Kidney capillary endothelial cell (primary cell): Measurements from ENCODE around the gene ST8SIA5.
"Not testable (repeated sequence)": the region's sequence is repeated elsewhere in the genome, so short reads cannot be mapped to it uniquely, and the experiment has no call there.

ENCODE experiments used
- DNase-seq: peaks from one replicate; pipeline ENCODE4 v3.0.0-alpha.2; 2018; ENCODE audit warnings: low spot score

The ST8SIA5 gene

GRCh38 chr18:46756559-46757201, at the start of gene ST8SIA5:
ST8SIA5 (minus strand) TSS chr18:46757053; CDS start chr18:46756508, 545 bp downstream.
- peak; percentile 19 for DNase-seq

- DNase-seq: not testable (repeated sequence)
Measured at GRCh38 chr18:46795945-46796344, 39.1 kb upstream of the ST8SIA5 start.

GRCh38 chr18:46794607-46795006, 37.8 kb upstream of the ST8SIA5 start:
- no peak for DNase-seq

- DNase-seq: no peak
Measured at GRCh38 chr18:46793565-46793964, 36.7 kb upstream of the ST8SIA5 start.

- no peak for DNase-seq
Measured at GRCh38 chr18:46789088-46789487, 32.2 kb upstream of the ST8SIA5 start.

- DNase-seq: no peak
Measured at GRCh38 chr18:46787674-46788073, 30.8 kb upstream of the ST8SIA5 start.

GRCh38 chr18:46772357-46772756, 15.5 kb upstream of the ST8SIA5 start:
- no peak for DNase-seq

- no peak for DNase-seq
Measured at GRCh38 chr18:46771141-46771540, 14.3 kb upstream of the ST8SIA5 start.

- DNase-seq: no peak
Measured at GRCh38 chr18:46770708-46771107, 13.9 kb upstream of the ST8SIA5 start.

- no peak for DNase-seq
Measured at GRCh38 chr18:46768166-46768921, 11.5 kb upstream of the ST8SIA5 start.

GRCh38 chr18:46767217-46767616, 10.4 kb upstream of the ST8SIA5 start:
- DNase-seq: no peak

- no peak for DNase-seq
Measured at GRCh38 chr18:46764586-46764985, 7.7 kb upstream of the ST8SIA5 start.

GRCh38 chr18:46761059-46761769, 4.4 kb upstream of the ST8SIA5 start:
- DNase-seq: no peak

- DNase-seq: no peak
Measured at GRCh38 chr18:46759890-46760289, 3.0 kb upstream of the ST8SIA5 start.

- no peak for DNase-seq
Measured at GRCh38 chr18:46756025-46756558, 761 bp downstream of the ST8SIA5 start.

GRCh38 chr18:46755315-46756024, 1.4 kb downstream of the ST8SIA5 start:
- no peak for DNase-seq

- no peak for DNase-seq
Measured at GRCh38 chr18:46754661-46755292, 2.1 kb downstream of the ST8SIA5 start.

- no peak for DNase-seq
Measured at GRCh38 chr18:46754188-46754587, 2.7 kb downstream of the ST8SIA5 start.

GRCh38 chr18:46751882-46752281, 5.0 kb downstream of the ST8SIA5 start:
- no peak for DNase-seq

GRCh38 chr18:46750626-46751025, 6.2 kb downstream of the ST8SIA5 start:
- DNase-seq: no peak

GRCh38 chr18:46748466-46748865, 8.4 kb downstream of the ST8SIA5 start:
- DNase-seq: no peak

GRCh38 chr18:46740046-46740445, 16.8 kb downstream of the ST8SIA5 start:
- DNase-seq: no peak
